ENCODE data around the gene NEDD4L. TPM values are rescaled to one million over a fixed set of nuclear protein-coding genes. Genes with fewer than 3 reads are reported as not detected.

Gene NEDD4L
- total RNA-seq, 1 donor from 2014 or later: 209 TPM

DNA sequence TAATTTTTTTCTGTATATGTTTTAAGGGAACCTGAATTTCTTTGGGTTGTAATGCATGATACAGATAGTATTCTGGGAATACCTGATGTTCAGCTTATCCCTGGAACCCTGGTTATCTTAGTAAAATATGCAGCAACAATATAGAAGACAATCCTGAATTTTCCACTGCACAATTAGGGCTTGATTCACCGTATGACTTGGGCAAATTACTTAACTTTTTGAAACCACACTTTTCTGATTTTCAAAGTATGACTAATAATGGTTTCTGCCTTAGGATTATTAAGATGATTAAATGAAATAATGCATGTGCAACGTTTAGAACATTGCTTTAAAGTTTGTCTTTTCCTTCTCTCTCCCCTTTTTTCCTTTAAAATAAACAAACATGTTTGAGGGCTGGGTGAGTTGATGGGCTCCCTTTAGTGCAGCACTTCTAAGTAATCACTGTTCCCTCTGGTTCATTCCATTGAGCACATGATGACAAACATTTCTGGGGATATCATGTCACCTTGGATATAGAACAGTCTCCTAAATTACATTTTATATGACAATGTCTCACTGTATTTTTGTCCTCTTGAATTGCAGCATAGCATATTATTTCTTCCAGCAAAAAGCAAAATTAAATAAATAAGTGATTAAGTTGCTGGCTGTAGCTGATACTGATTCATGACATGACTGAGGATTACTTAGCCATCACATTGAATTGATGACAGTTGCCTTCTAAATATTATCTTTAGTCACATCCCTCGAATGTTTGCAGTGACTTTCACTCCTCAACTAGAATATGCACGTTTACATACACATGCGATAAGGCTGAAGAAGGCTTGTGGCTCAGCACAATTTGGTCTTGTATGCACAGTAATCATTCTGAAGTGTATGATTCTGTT, 254.5 kb downstream of the NEDD4L start:
- no peaks in the 10 kb centered on the region for H3K36me3 Mint-ChIP-seq (ENCODE audit: unreplicated experiment)
- H3K4me1 Mint-ChIP-seq (ENCODE audit: low read depth, unreplicated experiment): peaks cover 33% of the 10 kb centered on the region
- H3K9me3 Mint-ChIP-seq (ENCODE audit: unreplicated experiment): no peaks in the 10 kb centered on the region
- peaks cover 1% of the 10 kb centered on the region for H3K27me3 Mint-ChIP-seq (ENCODE audit: unreplicated experiment)
- no peak for DNase-seq
- H3K4me3 Mint-ChIP-seq (ENCODE audit: unreplicated experiment): no peak overlapping the region
- TF ChIP-seq, protein P1, sequence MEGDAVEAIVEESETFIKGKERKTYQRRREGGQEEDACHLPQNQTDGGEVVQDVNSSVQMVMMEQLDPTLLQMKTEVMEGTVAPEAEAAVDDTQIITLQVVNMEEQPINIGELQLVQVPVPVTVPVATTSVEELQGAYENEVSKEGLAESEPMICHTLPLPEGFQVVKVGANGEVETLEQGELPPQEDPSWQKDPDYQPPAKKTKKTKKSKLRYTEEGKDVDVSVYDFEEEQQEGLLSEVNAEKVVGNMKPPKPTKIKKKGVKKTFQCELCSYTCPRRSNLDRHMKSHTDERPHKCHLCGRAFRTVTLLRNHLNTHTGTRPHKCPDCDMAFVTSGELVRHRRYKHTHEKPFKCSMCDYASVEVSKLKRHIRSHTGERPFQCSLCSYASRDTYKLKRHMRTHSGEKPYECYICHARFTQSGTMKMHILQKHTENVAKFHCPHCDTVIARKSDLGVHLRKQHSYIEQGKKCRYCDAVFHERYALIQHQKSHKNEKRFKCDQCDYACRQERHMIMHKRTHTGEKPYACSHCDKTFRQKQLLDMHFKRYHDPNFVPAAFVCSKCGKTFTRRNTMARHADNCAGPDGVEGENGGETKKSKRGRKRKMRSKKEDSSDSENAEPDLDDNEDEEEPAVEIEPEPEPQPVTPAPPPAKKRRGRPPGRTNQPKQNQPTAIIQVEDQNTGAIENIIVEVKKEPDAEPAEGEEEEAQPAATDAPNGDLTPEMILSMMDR (IDR thresholded peaks at IDR 0.05; ENCODE audit: partially characterized antibody, unreplicated experiment): no peak
- H3K27ac Mint-ChIP-seq (ENCODE audit: unreplicated experiment): no peak overlapping the region

DNA sequence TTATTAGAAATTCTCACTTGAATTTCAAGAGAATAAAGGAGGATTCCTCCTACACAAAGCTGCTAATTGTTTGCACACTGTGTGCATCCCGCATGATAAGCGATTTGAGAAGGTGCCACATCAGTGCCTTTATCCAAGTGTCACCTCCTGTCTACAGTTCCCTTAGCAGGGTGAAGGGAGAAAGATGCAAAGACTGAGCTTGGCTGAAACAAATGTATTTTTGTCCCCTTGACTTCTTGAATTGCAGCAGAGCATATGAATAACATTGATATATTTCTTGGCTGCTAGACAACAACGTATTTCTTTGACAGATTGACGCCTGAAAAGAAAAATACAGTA, 255.1 kb downstream of the NEDD4L start:
- Mint-ChIP-seq H3K27ac (ENCODE audit: unreplicated experiment) (no peak overlapping the region), H3K36me3 (ENCODE audit: unreplicated experiment) (no peaks in the 10 kb centered on the region), H3K27me3 (ENCODE audit: unreplicated experiment) (peaks cover 1% of the 10 kb centered on the region), H3K4me3 (ENCODE audit: unreplicated experiment) (no peak overlapping the region), H3K9me3 (ENCODE audit: unreplicated experiment) (no peaks in the 10 kb centered on the region), H3K4me1 (ENCODE audit: low read depth, unreplicated experiment) (peaks cover 33% of the 10 kb centered on the region)
- TF ChIP-seq, protein P1 (IDR thresholded peaks at IDR 0.05; ENCODE audit: partially characterized antibody, unreplicated experiment): no peak
- DNase-seq: no peak

DNA sequence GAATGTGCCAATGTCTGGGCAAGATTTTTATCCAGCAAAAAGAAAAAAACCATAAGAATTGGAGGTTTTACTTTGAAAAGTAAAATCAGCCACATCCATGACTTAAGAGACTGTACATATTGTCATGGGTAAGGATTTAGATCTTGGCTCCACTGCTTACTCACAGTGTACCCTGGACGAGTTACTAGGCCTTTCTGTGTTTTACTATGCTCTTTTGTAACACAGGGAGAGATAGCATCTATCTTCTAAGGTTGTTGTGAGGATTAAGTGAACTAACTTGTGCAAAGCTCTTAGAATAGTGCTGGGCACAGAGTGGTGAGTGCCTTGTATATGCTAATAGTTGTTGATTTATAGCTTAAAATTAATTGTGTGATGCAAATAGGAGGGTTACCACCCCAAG, 255.9 kb downstream of the NEDD4L start:
- no peak for DNase-seq
- Mint-ChIP-seq H3K27me3 (ENCODE audit: unreplicated experiment) (peaks cover 3% of the 10 kb centered on the region), H3K4me1 (ENCODE audit: low read depth, unreplicated experiment) (peaks cover 33% of the 10 kb centered on the region), H3K36me3 (ENCODE audit: unreplicated experiment) (no peaks in the 10 kb centered on the region), H3K9me3 (ENCODE audit: unreplicated experiment) (no peaks in the 10 kb centered on the region), H3K27ac (ENCODE audit: unreplicated experiment) (no peak overlapping the region), H3K4me3 (ENCODE audit: unreplicated experiment) (no peak overlapping the region)
- TF ChIP-seq, protein P1 (IDR thresholded peaks at IDR 0.05; ENCODE audit: partially characterized antibody, unreplicated experiment): no peak

DNA sequence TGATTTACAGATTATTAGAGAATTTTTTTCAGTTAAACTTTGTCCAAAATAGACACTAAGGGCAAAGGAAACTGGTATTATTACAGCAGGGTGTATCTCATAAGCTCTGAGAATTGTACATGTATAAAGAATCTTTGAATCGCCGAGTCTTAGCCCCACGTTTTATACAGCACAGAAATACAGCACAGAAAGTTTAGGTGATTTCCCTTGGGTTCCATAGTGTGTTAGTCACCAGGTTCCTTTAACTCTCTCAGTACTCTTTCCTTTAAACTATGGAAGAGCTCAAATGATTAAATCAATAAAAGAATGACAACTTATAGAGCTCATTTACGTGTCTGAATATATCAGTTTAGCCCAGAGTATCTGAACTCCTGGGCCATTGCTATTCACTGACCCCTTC, 256.8 kb downstream of the NEDD4L start:
- no peak overlapping the region for H3K4me3 Mint-ChIP-seq (ENCODE audit: unreplicated experiment)
- H3K27me3 Mint-ChIP-seq (ENCODE audit: unreplicated experiment): peaks cover 2% of the 10 kb centered on the region
- H3K36me3 Mint-ChIP-seq (ENCODE audit: unreplicated experiment): peaks cover 2% of the 10 kb centered on the region
- TF ChIP-seq, protein P1 (IDR thresholded peaks at IDR 0.05; ENCODE audit: partially characterized antibody, unreplicated experiment): no peak
- no peaks in the 10 kb centered on the region for H3K9me3 Mint-ChIP-seq (ENCODE audit: unreplicated experiment)
- peaks cover 31% of the 10 kb centered on the region for H3K4me1 Mint-ChIP-seq (ENCODE audit: low read depth, unreplicated experiment)
- no peak overlapping the region for H3K27ac Mint-ChIP-seq (ENCODE audit: unreplicated experiment)
- DNase-seq: no peak

DNA sequence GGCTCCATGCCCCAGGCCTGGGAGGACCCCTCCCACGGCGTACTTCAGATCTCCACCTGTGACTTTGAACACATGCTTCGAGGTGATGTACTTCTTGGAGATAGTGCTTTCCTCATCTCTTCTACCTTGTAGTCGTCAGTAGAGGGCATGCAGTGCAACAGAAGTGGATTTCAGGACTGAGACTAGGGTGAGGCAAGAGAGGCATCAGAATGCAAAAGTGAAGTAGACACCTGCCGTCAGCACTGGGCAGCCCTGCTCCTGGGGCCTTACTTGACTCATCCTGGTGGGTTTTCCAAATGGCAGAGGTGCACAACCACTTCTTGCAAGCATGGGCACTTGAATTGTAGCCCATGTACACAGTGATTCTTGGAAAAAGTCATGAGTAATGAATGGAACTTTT, 258.8 kb downstream of the NEDD4L start:
- TF ChIP-seq, protein P1 (IDR thresholded peaks at IDR 0.05; ENCODE audit: partially characterized antibody, unreplicated experiment): no peak

More for the DNA sequence above, 258.8 kb downstream of the NEDD4L start:
- Mint-ChIP-seq H3K36me3 (ENCODE audit: unreplicated experiment) (peaks cover 4% of the 10 kb centered on the region), H3K4me1 (ENCODE audit: low read depth, unreplicated experiment) (peaks cover 38% of the 10 kb centered on the region), H3K9me3 (ENCODE audit: unreplicated experiment) (no peaks in the 10 kb centered on the region), H3K27me3 (ENCODE audit: unreplicated experiment) (peaks cover 2% of the 10 kb centered on the region), H3K4me3 (ENCODE audit: unreplicated experiment) (no peak overlapping the region), H3K27ac (ENCODE audit: unreplicated experiment) (no peak overlapping the region)
- no peak for DNase-seq
